ENCODE results near the gene BMPR1B.

Gene BMPR1B

GRCh38 chr4:95038791-95039190, 281.0 kb downstream of the BMPR1B start:
- ChIA-PET POLR2A (no interaction called here), CTCF (no interaction called here)
- no peak overlapping the region for H3K4me3 ChIP-seq (ENCODE audit: low read depth, low read length)
- H3K36me3 ChIP-seq (ENCODE audit: control insufficient read depth in 2 of 2, insufficient read depth in 1 of 2, low read length in 2 of 2), result no peaks in the 10 kb centered on the region
- no peaks in the 10 kb centered on the region for H3K4me1 ChIP-seq (ENCODE audit: control insufficient read depth, insufficient read depth, low read length)
- TF ChIP-seq ZNF704 (tag by site-specific recombination; IDR thresholded peaks at IDR 0.05) (no peak), ZNF311 (tag by site-specific recombination; IDR thresholded peaks at IDR 0.05; ENCODE audit: borderline replicate concordance) (no peak), ZNF221 (tag by site-specific recombination; IDR thresholded peaks at IDR 0.05; ENCODE audit: borderline replicate concordance) (no peak), ZNF18 (tag by site-specific recombination; IDR thresholded peaks at IDR 0.05) (no peak), ZNF768 (tag by site-specific recombination; IDR thresholded peaks at IDR 0.05) (no peak), ZNF677 (tag by site-specific recombination; IDR thresholded peaks at IDR 0.05) (no peak), ZNF624 (tag by site-specific recombination; IDR thresholded peaks at IDR 0.05) (no peak), ZNF664 (tag by site-specific recombination; IDR thresholded peaks at IDR 0.05) (no peak), ZNF138 (tag by site-specific recombination; IDR thresholded peaks at IDR 0.05; ENCODE audit: borderline replicate concordance) (no peak), PRDM6 (tag by site-specific recombination; IDR thresholded peaks at IDR 0.05) (no peak), ZFP3 (tag by site-specific recombination; IDR thresholded peaks at IDR 0.05; ENCODE audit: low read depth) (no peak), ZFP37 (tag by site-specific recombination; IDR thresholded peaks at IDR 0.05) (no peak), ZNF513 (tag by site-specific recombination; IDR thresholded peaks at IDR 0.05) (no peak), ZNF391 (tag by site-specific recombination; IDR thresholded peaks at IDR 0.05; ENCODE audit: borderline replicate concordance, low read depth) (no peak), MYNN (tag by site-specific recombination; IDR thresholded peaks at IDR 0.05; ENCODE audit: borderline replicate concordance) (no peak), ZSCAN23 (tag by site-specific recombination; IDR thresholded peaks at IDR 0.05) (no peak), ZNF571 (tag by site-specific recombination; IDR thresholded peaks at IDR 0.05) (no peak), ZNF280D (tag by site-specific recombination; IDR thresholded peaks at IDR 0.05) (no peak), ZNF114 (tag by site-specific recombination; IDR thresholded peaks at IDR 0.05) (no peak)
- H3K27ac ChIP-seq (ENCODE audit: extremely low read depth, low read depth, low read length), result no peak overlapping the region
- H3K9me3 ChIP-seq (ENCODE audit: control insufficient read depth, insufficient read depth, low read depth, low read length), result no peaks in the 10 kb centered on the region

All from HEK293 (cell line).